ENCODE results near the gene PTPRT. TPM values are rescaled to one million over a fixed set of nuclear protein-coding genes. Genes with fewer than 3 reads are reported as not detected.

Gene PTPRT
- total and polyA plus RNA-seq, 8 donors = 0.23 to 1.8 (median 0.95) TPM

DNA sequence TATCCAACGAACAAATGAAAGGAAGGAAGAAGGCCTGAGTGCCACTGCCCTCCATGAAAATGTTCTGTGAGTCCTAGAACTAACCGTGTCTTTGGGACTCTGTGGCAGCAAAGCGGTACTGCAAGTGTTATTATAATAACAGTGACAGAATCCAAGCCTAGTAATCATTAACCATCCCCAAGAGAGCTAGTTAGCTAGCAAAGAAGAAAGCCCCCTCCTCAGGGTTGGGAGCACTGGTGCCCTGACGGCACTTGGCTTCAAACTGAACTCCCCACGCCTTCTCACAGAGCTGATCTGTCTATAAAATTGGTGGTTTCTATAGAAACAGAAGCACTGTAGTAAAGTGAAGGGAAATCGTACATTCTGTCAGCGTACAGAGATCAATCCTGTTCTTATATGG is 239.8 kb downstream of the PTPRT start:
- intact Hi-C loops (cut with DNase I) = no loop called here
- DNase-seq (no peak), ATAC-seq (peak; percentile 16 to 81 (median 50)), FAIRE-seq (no peak)
- Histone ChIP-seq H3K27ac (peak overlapping the region in 1 of 4 donors; percentile 36), H3K4me1 (no peaks in the 10 kb centered on the region), H3K36me3 (no peaks in the 10 kb centered on the region), H3K4me3 (no peak overlapping the region), H3K9me3 (no peaks in the 10 kb centered on the region), H3K27me3 (no peaks in the 10 kb centered on the region)
- WGBS, 2 donors = 27 to 29% methylated on average over 7 of the region's 7 CpGs
- TF ChIP-seq CTCF (IDR thresholded peaks at IDR 0.05) = peak in 1 of 4 donors; percentile 26

- Histone ChIP-seq H3K4me1 (no peaks in the 10 kb centered on the region), H3K27ac (no peak overlapping the region), H3K9me3 (no peaks in the 10 kb centered on the region), H3K36me3 (no peaks in the 10 kb centered on the region), H3K4me3 (no peak overlapping the region), H3K27me3 (no peaks in the 10 kb centered on the region)
- no peak for TF ChIP-seq CTCF (IDR thresholded peaks at IDR 0.05)
- intact Hi-C loops (cut with DNase I) = no loop called here
- WGBS, 2 donors = 59 to 62% methylated on average over 10 of the region's 10 CpGs
- FAIRE-seq = no peak
- DNase-seq = no peak
- no peak for ATAC-seq
Measured at GRCh38 chr20:42945234-42945994, 244.3 kb downstream of the PTPRT start.

- FAIRE-seq (no peak), ATAC-seq (no peak), DNase-seq (no peak)
- H3K36me3 ChIP-seq = no peaks in the 10 kb centered on the region
- no peak overlapping the region for H3K27ac ChIP-seq
- no peak for TF ChIP-seq CTCF (IDR thresholded peaks at IDR 0.05)
- no peaks in the 10 kb centered on the region for H3K9me3 ChIP-seq
- WGBS, 2 donors = 66 to 83% methylated on average over 2 of the region's 2 CpGs
- H3K27me3 ChIP-seq = no peaks in the 10 kb centered on the region
- intact Hi-C loops (cut with DNase I) = no loop called here
- H3K4me1 ChIP-seq = no peaks in the 10 kb centered on the region
- H3K4me3 ChIP-seq = no peak overlapping the region
Measured at GRCh38 chr20:42941629-42942028, 248.1 kb downstream of the PTPRT start.

DNA sequence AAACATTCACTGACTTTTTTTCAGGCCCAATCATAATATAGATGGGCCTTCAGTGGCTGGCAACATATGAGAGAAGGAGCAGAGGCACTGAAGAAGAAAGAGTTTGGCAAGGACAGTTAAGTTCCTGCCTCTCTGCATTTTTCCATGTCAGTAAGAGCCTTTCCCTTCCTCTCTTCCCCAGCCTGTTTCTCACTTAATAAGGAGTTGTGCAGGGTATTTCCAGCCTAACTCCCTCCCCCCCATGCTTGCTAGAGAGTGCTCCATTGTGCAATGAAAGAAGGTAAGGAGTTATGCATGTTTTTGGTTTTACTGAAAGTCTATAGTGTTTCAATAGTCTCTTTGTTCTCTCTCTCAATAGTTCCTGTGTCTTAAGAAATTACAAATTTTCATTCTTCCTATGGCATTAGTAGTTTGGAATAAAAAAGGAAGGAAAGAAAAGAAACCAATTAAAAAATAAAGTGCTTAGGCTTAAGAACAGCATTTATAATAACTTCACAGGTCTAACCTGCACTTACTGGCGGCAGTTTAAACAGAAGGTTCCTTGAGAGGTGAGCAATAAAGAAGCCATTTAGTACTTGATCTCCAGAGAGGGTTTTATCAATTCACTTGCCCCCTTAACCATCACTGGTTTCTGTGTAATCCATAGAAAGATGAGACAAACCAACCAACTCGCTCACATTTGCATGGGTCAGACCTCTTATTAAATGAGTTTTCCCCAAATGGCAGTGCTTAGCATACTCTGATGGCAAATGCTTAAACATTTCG is 251.1 kb downstream of the PTPRT start:
- no peaks in the 10 kb centered on the region for H3K4me1 ChIP-seq
- no peak for DNase-seq

More for the DNA sequence above, 251.1 kb downstream of the PTPRT start:
- TF ChIP-seq CTCF (IDR thresholded peaks at IDR 0.05) = no peak
- H3K9me3 ChIP-seq = no peaks in the 10 kb centered on the region
- ATAC-seq (peak in 1 of 4 donors; percentile 24), FAIRE-seq (no peak)
- intact Hi-C loops (cut with DNase I) = no loop called here
- 79 to 89% methylated on average over 3 of the region's 3 CpGs for WGBS, 2 donors
- H3K36me3 ChIP-seq = no peaks in the 10 kb centered on the region
- no peaks in the 10 kb centered on the region for H3K27me3 ChIP-seq
- no peak overlapping the region for H3K4me3 ChIP-seq
- no peak overlapping the region for H3K27ac ChIP-seq

All from pancreas (tissue), 10 donors.